H9 (cell line): ENCODE measurements around the gene CNGB1. TPM values are rescaled to one million over a fixed set of nuclear protein-coding genes. Genes with fewer than 3 reads are reported as not detected.

Experiments used
- DNase-seq: peaks from one replicate; pipeline ENCODE4 v3.0.0-alpha.2; 2017
- H2AFZ ChIP-seq: one replicate; pipeline ENCODE4 v1.6.1; 2013; ENCODE audit warnings: mild to moderate bottlenecking, low read length, control low read depth, moderate library complexity
- H2AK5ac ChIP-seq: 2 replicates; pipeline ENCODE4 v1.6.1; 2013; ENCODE audit warnings: low read length, control low read depth, mixed read lengths; ENCODE audit not compliant: insufficient read length
- H2BK120ac ChIP-seq: one replicate; pipeline ENCODE4 v1.6.1; 2013; ENCODE audit warnings: low read depth, mild to moderate bottlenecking, low read length, control low read depth, inconsistent platforms; ENCODE audit not compliant: poor library complexity, severe bottlenecking
- H2BK12ac ChIP-seq: 2 replicates; pipeline ENCODE4 v1.6.1; 2013; ENCODE audit warnings: low read length, control low read depth, mixed read lengths, low read depth; ENCODE audit not compliant: insufficient read length
- H2BK15ac ChIP-seq: 2 replicates; pipeline ENCODE4 v1.6.1; 2013; ENCODE audit warnings: low read depth, low read length, control low read depth
- H2BK20ac ChIP-seq: one replicate; pipeline ENCODE4 v1.6.1; 2013; ENCODE audit warnings: low read depth, mild to moderate bottlenecking, low read length, control low read depth, inconsistent platforms; ENCODE audit not compliant: poor library complexity, severe bottlenecking
- H2BK5ac ChIP-seq: 2 replicates; pipeline ENCODE4 v1.6.1; 2013; ENCODE audit warnings: low read length, control low read depth, mixed read lengths; ENCODE audit not compliant: insufficient read length
- H3K14ac ChIP-seq: 2 replicates; pipeline ENCODE4 v1.6.1; 2013; ENCODE audit warnings: low read length, control low read depth; ENCODE audit not compliant: insufficient read depth
- H3K18ac ChIP-seq: 2 replicates; pipeline ENCODE4 v1.6.1; 2013; ENCODE audit warnings: low read depth, mild to moderate bottlenecking, mixed read lengths, low read length, control low read depth; ENCODE audit not compliant: insufficient read length
- H3K23ac ChIP-seq: 2 replicates; pipeline ENCODE4 v1.6.1; 2013; ENCODE audit warnings: low read length, control low read depth, mixed read lengths, low read depth; ENCODE audit not compliant: insufficient read length
- H3K23me2 ChIP-seq: 2 replicates; pipeline ENCODE4 v1.6.1; 2013; ENCODE audit warnings: low read depth, mild to moderate bottlenecking, mixed read lengths, low read length, control low read depth; ENCODE audit not compliant: insufficient read length, poor library complexity, severe bottlenecking
- H3K27ac ChIP-seq: 2 replicates; pipeline ENCODE4 v1.5.1; 2013; ENCODE audit warnings: low read length, control low read depth, mixed read lengths, low read depth; ENCODE audit not compliant: insufficient read length
- H3K27me3 ChIP-seq: 2 replicates; pipeline ENCODE4 v1.6.1; 2013; ENCODE audit warnings: low read length, control low read depth, inconsistent platforms; ENCODE audit not compliant: insufficient read depth
- H3K4ac ChIP-seq: 2 replicates; pipeline ENCODE4 v1.6.1; 2013; ENCODE audit warnings: low read depth, mild to moderate bottlenecking, control low read depth, inconsistent platforms, low read length, moderate library complexity
- H3K4me1 ChIP-seq: 2 replicates; pipeline ENCODE4 v1.6.1; 2013; ENCODE audit warnings: low read length, control low read depth, inconsistent platforms; ENCODE audit not compliant: insufficient read depth
- H3K4me2 ChIP-seq: 2 replicates; pipeline ENCODE4 v1.6.1; 2013; ENCODE audit warnings: low read length, control low read depth, mixed read lengths; ENCODE audit not compliant: insufficient read length, insufficient read depth
- H3K56ac ChIP-seq: 2 replicates; pipeline ENCODE4 v1.6.1; 2013; ENCODE audit warnings: low read depth, mild to moderate bottlenecking, mixed read lengths, low read length, control low read depth; ENCODE audit not compliant: insufficient read length
- H3K79me1 ChIP-seq: 2 replicates; pipeline ENCODE4 v1.6.1; 2013; ENCODE audit warnings: low read depth, mild to moderate bottlenecking, moderate library complexity, low read length, control low read depth, inconsistent platforms; ENCODE audit not compliant: insufficient read depth, poor library complexity, severe bottlenecking
- H3K79me2 ChIP-seq: 2 replicates; pipeline ENCODE4 v1.6.1; 2013; ENCODE audit warnings: low read length, control low read depth, inconsistent platforms; ENCODE audit not compliant: insufficient read depth
- H3K9ac ChIP-seq: 2 replicates; pipeline ENCODE4 v1.6.1; 2013; ENCODE audit warnings: low read length, control low read depth, mixed read lengths; ENCODE audit not compliant: insufficient read length; ENCODE audit errors: extremely low read depth
- H3K9me3 ChIP-seq: one replicate; pipeline ENCODE4 v1.6.1; 2013; ENCODE audit warnings: low read depth, low read length, inconsistent platforms; ENCODE audit not compliant: control insufficient read depth
- H3T11ph ChIP-seq: one replicate; pipeline ENCODE4 v1.6.1; 2013; ENCODE audit warnings: mild to moderate bottlenecking, low read length, control low read depth, inconsistent platforms
- H4K20me1 ChIP-seq: one replicate; pipeline ENCODE4 v1.6.1; 2013; ENCODE audit not compliant: control insufficient read depth, insufficient read length, insufficient read depth
- H4K5ac ChIP-seq: 2 replicates; pipeline ENCODE4 v1.6.1; 2013; ENCODE audit warnings: low read depth, mild to moderate bottlenecking, mixed read lengths, low read length, control low read depth; ENCODE audit not compliant: insufficient read length
- H4K8ac ChIP-seq: replicated peaks from 2 replicates; pipeline ENCODE4 v1.6.1; 2013; ENCODE audit warnings: low read length, control low read depth, mixed read lengths, low read depth; ENCODE audit not compliant: insufficient read length
- H4K91ac ChIP-seq: 2 replicates; pipeline ENCODE4 v1.6.1; 2013; ENCODE audit warnings: low read depth, mild to moderate bottlenecking, moderate library complexity, mixed read lengths, low read length, control low read depth; ENCODE audit not compliant: insufficient read length
- H3K27ac Mint-ChIP-seq, 3 experiments: 2 replicates in 2 of 3; 3 replicates in 1 of 3; pipeline ENCODE4 v1.8.0; 2020 to 2021; ENCODE audit warnings: mixed read lengths in 3 of 3, mild to moderate bottlenecking in 1 of 3, moderate library complexity in 1 of 3
- H3K27me3 Mint-ChIP-seq: 2 replicates; pipeline ENCODE4 v1.8.0; 2021; ENCODE audit warnings: low read depth, mild to moderate bottlenecking, moderate library complexity, mixed read lengths
- H3K36me3 Mint-ChIP-seq, 3 experiments: 2 replicates in 2 of 3; 3 replicates in 1 of 3; pipeline ENCODE4 v1.8.0; 2020 to 2021; ENCODE audit warnings: low read depth in 3 of 3, mixed read lengths in 3 of 3; ENCODE audit not compliant: insufficient read depth in 1 of 3
- H3K4me1 Mint-ChIP-seq, 2 experiments: 2 replicates each; pipeline ENCODE4 v1.8.0; 2020; ENCODE audit warnings: mixed read lengths in 2 of 2
- H3K4me3 Mint-ChIP-seq, 2 experiments: 2 replicates in 1 of 2; 3 replicates in 1 of 2; pipeline ENCODE4 v1.8.0; 2020 to 2021; ENCODE audit warnings: mild to moderate bottlenecking in 2 of 2, mixed read lengths in 2 of 2, moderate library complexity in 1 of 2
- H3K9me3 Mint-ChIP-seq, 2 experiments: 2 replicates in 1 of 2; 3 replicates in 1 of 2; pipeline ENCODE4 v1.8.0; 2020; ENCODE audit warnings: mild to moderate bottlenecking in 2 of 2, mixed read lengths in 2 of 2, moderate library complexity in 1 of 2
- WGBS: extraction: QIAGEN DNeasy Blood & Tissue Kit; methylation state at CpG from one replicate; pipeline ENCODE4 v1.1.7; 2013; ENCODE audit warnings: missing lambda C conversion rate, low lambda C conversion rate, mixed read lengths; ENCODE audit not compliant: insufficient read length; ENCODE audit errors: extremely low coverage; 5-methylcytosine and 5-hydroxymethylcytosine counted together
- total RNA-seq: library from RNA; stranded (reverse); gene quantifications from 2 replicates; pipeline ENCODE4 v1.2.1, GENCODE V29; 2021
- TF ChIP-seq, protein P1 (sequence below): fragments of 200-600 bp; sonication (generic); conservative IDR thresholded peaks from 3 replicates; pipeline ENCODE4 v1.8.0; 2021; ENCODE audit warnings: antibody characterized with exemption, mild to moderate bottlenecking

CNGB1 gene
- total RNA-seq, 1 experiment from 2014 or later: not detected

DNA sequence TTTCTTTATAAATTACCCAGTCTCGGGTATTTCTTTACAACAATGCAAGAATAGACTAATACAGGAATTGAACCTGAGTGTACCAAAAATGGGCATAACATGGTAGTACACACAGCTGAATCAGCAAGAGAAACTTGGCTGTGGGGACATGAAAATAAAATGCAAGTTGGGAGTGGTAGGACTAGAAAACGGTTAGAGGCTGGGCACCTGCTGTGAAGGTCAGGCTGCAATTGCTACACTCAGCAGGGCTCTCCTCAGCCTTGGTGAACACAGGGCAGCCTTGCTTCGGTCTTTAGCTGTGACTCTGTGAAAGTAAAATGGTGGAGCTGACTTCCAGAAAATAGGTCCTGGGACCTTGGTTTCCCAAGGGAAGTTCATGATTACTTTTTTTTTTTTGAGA, 45.6 kb downstream of the CNGB1 start:
- Histone ChIP-seq H4K91ac (no peak overlapping the region), H3K18ac (no peak overlapping the region), H3K9me3 (no peaks in the 10 kb centered on the region), H2BK12ac (no peak overlapping the region), H2BK120ac (no peak overlapping the region), H4K8ac (no peak overlapping the region), H2BK15ac (no peak overlapping the region), H3K4me1 (no peaks in the 10 kb centered on the region), H2BK20ac (no peak overlapping the region), H3K27ac (no peak overlapping the region), H3K14ac (no peak overlapping the region), H3K79me2 (no peaks in the 10 kb centered on the region), H3K9ac (no peak overlapping the region), H3K27me3 (no peaks in the 10 kb centered on the region), H4K20me1 (no peaks in the 10 kb centered on the region), H3K4ac (no peak overlapping the region), H2AK5ac (no peak overlapping the region), H3K56ac (no peak overlapping the region), H3K79me1 (no peaks in the 10 kb centered on the region), H3K23me2 (no peaks in the 10 kb centered on the region), H3K4me2 (no peak overlapping the region), H4K5ac (no peak overlapping the region), H2AFZ (no peak overlapping the region), H3K23ac (no peak overlapping the region), H3T11ph (no peak overlapping the region), H2BK5ac (no peak overlapping the region)
- Mint-ChIP-seq H3K27me3 (peaks cover 5% of the 10 kb centered on the region), H3K9me3 (no peaks in the 10 kb centered on the region), H3K4me3 (no peak overlapping the region), H3K36me3 (no peaks in the 10 kb centered on the region), H3K4me1 (peaks cover 3 to 7% of the 10 kb centered on the region in 2 experiments; a peak in 3 of 4 replicates), H3K27ac (no peak overlapping the region)
- TF ChIP-seq, protein P1, sequence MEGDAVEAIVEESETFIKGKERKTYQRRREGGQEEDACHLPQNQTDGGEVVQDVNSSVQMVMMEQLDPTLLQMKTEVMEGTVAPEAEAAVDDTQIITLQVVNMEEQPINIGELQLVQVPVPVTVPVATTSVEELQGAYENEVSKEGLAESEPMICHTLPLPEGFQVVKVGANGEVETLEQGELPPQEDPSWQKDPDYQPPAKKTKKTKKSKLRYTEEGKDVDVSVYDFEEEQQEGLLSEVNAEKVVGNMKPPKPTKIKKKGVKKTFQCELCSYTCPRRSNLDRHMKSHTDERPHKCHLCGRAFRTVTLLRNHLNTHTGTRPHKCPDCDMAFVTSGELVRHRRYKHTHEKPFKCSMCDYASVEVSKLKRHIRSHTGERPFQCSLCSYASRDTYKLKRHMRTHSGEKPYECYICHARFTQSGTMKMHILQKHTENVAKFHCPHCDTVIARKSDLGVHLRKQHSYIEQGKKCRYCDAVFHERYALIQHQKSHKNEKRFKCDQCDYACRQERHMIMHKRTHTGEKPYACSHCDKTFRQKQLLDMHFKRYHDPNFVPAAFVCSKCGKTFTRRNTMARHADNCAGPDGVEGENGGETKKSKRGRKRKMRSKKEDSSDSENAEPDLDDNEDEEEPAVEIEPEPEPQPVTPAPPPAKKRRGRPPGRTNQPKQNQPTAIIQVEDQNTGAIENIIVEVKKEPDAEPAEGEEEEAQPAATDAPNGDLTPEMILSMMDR: no peak
- no peak for DNase-seq
- no CpG with 5 or more reads among the region's 3 CpGs for WGBS
